HEK293 (cell line): ENCODE results near the gene DUSP15.

Experiments
- CTCF ChIP-seq: fragments of 450-650 bp; formaldehyde crosslinking; IDR thresholded peaks from 2 replicates; pipeline ENCODE4 v1.5.1; 2016; ENCODE audit warnings: missing biosample characterization, missing genetic modification characterization
- FEZF1 ChIP-seq: fragments of 450-650 bp; formaldehyde crosslinking; IDR thresholded peaks from 2 replicates; pipeline ENCODE4 v1.5.1; 2016; ENCODE audit warnings: missing biosample characterization, missing genetic modification characterization
- SCRT1 ChIP-seq: fragments of 450-650 bp; formaldehyde crosslinking; IDR thresholded peaks from 2 replicates; pipeline ENCODE4 v1.5.1; 2016; ENCODE audit warnings: missing biosample characterization, missing genetic modification characterization, borderline replicate concordance
- TCF7L2 ChIP-seq: IDR thresholded peaks from 2 replicates; pipeline ENCODE4 v1.6.1; 2011; ENCODE audit warnings: low read depth, mild to moderate bottlenecking, inconsistent platforms, low read length, moderate library complexity, borderline replicate concordance
- YY1 ChIP-seq: fragments of 450-650 bp; formaldehyde crosslinking; IDR thresholded peaks from 2 replicates; pipeline ENCODE4 v1.5.1; 2018; ENCODE audit warnings: missing biosample characterization, missing genetic modification characterization
- ZNF133 ChIP-seq: fragments of 450-650 bp; formaldehyde crosslinking; IDR thresholded peaks from 2 replicates; pipeline ENCODE4 v1.5.1; 2016; ENCODE audit warnings: missing biosample characterization, missing genetic modification characterization
- ZNF138 ChIP-seq: fragments of 450-650 bp; formaldehyde crosslinking; IDR thresholded peaks from 2 replicates; pipeline ENCODE4 v1.5.1; 2016; ENCODE audit warnings: missing biosample characterization, missing genetic modification characterization, borderline replicate concordance
- ZNF585B ChIP-seq: fragments of 450-650 bp; formaldehyde crosslinking; IDR thresholded peaks from 2 replicates; pipeline ENCODE4 v1.5.1; 2016; ENCODE audit warnings: missing biosample characterization, missing genetic modification characterization
- ZNF621 ChIP-seq: fragments of 450-650 bp; formaldehyde crosslinking; IDR thresholded peaks from 2 replicates; pipeline ENCODE4 v1.5.1; 2017; ENCODE audit warnings: missing biosample characterization, missing genetic modification characterization
- ZNF660 ChIP-seq: fragments of 450-650 bp; IDR thresholded peaks from 2 replicates; pipeline ENCODE4 v1.5.1; 2018; ENCODE audit warnings: missing biosample characterization, mild to moderate bottlenecking, missing genetic modification characterization
- TF ChIP-seq, protein P1 (sequence below): fragments of 450-650 bp; formaldehyde crosslinking; IDR thresholded peaks from 2 replicates; pipeline ENCODE4 v1.5.1; 2016; ENCODE audit warnings: missing biosample characterization, missing genetic modification characterization

DNA sequence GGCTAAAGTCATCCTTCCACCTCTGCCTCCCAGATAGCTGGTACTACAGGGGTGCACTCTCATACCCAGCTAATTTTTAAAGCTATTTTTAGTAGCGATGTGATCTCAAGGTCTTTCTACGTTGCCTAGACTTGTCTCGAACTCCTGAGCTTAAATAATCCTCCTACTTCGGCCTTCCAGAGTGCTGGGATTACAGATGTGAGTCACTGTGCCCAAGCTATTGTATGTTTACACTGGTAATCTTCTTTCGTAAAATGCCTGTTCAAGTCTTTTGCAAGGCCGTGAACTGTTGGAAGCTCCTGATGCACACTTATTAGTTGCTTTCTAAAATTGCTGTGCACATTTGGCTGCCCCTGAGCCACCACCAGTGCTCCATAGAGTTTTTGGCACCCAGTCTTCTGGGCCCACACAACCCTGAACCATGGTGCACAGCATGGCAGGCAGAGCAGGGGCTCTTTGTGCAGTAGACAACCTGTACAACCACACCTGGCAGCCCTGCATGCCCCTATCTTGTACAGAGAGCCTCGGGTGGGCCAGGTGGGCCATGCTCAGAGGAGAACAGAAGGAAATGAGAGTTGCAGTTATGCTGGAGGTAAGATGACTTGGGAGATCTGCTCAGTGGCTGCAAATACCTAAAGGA lies 48.3 kb upstream of the DUSP15 start:
- TF ChIP-seq CTCF (no peak), ZNF133 (tag by site-specific recombination) (no peak), TCF7L2 (no peak), ZNF621 (tag by site-specific recombination) (no peak), ZNF585B (no peak), ZNF138 (tag by site-specific recombination) (no peak), SCRT1 (tag by site-specific recombination) (no peak), YY1 (tag by site-specific recombination) (no peak), ZNF660 (no peak), FEZF1 (no peak)
- TF ChIP-seq, protein P1, sequence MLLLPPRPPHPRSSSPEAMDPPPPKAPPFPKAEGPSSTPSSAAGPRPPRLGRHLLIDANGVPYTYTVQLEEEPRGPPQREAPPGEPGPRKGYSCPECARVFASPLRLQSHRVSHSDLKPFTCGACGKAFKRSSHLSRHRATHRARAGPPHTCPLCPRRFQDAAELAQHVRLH (tag by site-specific recombination) = no peak
